OCI-LY7 (cell line): ENCODE data around the gene NRG2.

ENCODE experiments used
- EZH2phosphoT487 ChIP-seq: fragments of 200-600 bp; sonication (generic); IDR thresholded peaks from 2 replicates; pipeline ENCODE4 v1.6.1; 2018; ENCODE audit warnings: low read depth, borderline replicate concordance, mild to moderate bottlenecking, mixed run types, antibody characterized with exemption, low read length, moderate library complexity, mixed read lengths
- TF ChIP-seq, protein P1 (sequence below): fragments of 200-600 bp; sonication (generic); conservative IDR thresholded peaks from 2 replicates; pipeline ENCODE4 v1.5.1; 2014; ENCODE audit warnings: mild to moderate bottlenecking, antibody characterized with exemption, low read length, moderate library complexity, mixed read lengths

DNA sequence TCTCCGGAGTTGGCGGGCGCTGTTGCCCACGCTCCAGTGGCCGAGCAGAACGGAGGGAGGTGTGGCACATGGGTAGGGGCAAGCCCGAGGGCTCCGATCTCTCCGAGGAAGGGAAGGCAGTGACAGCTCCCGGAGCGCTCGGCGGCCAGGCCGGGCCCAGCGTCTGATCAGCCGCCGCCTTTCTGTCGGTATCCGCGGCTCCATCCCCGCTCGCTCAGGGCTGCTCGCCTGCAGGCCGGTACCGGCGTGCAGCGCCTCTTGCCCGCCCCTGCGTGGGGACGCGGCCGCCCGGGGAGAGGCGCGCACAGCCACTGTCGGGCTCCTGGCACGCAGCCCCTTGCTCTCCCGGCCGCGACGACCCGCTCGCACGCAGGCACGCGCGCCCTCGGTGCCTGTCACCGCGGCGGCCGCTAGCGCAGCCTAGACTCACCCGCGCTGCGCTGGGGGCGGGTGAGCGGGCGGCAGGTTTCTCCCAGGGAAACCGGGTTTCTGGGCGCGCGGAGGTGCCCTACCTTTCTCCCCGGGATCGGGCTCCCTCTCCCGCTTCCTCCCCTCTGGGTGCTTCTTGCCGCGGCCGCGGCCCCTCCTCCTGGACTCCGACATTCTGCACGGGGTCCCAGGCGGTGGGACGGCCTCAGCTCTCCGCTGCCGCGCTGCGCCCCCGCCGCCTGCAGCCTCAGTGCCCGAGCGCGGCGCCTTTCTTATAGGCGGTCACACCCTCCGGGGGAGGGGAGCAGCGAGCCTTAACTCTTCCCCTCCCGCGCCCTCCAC, 139.1 kb downstream of the NRG2 start:
- TF ChIP-seq, protein P1, sequence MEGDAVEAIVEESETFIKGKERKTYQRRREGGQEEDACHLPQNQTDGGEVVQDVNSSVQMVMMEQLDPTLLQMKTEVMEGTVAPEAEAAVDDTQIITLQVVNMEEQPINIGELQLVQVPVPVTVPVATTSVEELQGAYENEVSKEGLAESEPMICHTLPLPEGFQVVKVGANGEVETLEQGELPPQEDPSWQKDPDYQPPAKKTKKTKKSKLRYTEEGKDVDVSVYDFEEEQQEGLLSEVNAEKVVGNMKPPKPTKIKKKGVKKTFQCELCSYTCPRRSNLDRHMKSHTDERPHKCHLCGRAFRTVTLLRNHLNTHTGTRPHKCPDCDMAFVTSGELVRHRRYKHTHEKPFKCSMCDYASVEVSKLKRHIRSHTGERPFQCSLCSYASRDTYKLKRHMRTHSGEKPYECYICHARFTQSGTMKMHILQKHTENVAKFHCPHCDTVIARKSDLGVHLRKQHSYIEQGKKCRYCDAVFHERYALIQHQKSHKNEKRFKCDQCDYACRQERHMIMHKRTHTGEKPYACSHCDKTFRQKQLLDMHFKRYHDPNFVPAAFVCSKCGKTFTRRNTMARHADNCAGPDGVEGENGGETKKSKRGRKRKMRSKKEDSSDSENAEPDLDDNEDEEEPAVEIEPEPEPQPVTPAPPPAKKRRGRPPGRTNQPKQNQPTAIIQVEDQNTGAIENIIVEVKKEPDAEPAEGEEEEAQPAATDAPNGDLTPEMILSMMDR: no peak
- no peak for TF ChIP-seq EZH2phosphoT487
